Measurements from ENCODE around the gene UNC45B.

UNC45B gene

DNA sequence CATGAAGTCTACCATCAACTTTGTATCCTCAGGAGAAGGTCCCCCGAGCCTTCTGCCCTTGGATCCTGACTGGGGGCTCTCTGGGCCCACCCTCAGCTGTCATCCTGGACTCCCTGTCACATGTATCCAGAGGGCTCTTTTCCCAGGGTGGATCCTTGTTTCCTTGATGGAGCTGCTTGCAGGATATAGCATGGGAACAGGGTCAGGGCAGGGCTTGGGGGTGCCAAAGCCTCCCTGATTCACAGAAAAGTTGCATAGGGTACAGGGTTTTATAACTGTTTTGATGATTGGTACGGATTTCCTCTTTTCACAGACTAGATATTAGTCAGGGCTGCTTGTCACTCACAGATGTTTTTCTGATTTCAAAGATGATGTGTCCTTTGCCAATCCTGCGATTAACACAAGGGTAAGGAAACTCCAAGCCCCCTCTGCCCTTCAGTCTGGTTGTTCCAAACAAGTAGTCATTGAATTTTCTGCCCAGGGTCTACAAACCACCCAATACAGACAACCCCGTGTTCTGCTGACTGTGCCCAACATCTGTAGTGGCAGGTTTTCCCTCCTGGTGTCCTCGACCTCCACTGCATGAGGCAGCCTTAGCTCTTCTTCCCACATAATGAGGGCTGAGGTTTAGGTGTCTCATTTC is 67.1 kb downstream of the UNC45B start:
- Histone ChIP-seq H4K20me1 (ENCODE audit: insufficient read depth, low read length) (no peaks in the 10 kb centered on the region), H3K4me3 (ENCODE audit: low read length) (peak overlapping the region; percentile 45), H3K4me2 (ENCODE audit: low read length) (peak overlapping the region; percentile 63), H3K9ac (ENCODE audit: low read length) (peak overlapping the region; percentile 49; the same call in 1 of the 2 replicates), H3K4me1 (ENCODE audit: low read length) (peaks cover 47% of the 10 kb centered on the region), H3K36me3 (replicated peaks; ENCODE audit: low read depth, low read length) (no peaks in the 10 kb centered on the region), H3K27me3 (ENCODE audit: low read depth, low read length) (no peaks in the 10 kb centered on the region), H3K27ac (ENCODE audit: low read length) (peak overlapping the region; percentile 86), H3K9me3 (ENCODE audit: insufficient read depth, low read length) (no peaks in the 10 kb centered on the region), H2AFZ (ENCODE audit: low read depth, low read length) (peak overlapping the region; percentile 23; the same call in 1 of the 2 replicates), H3K79me2 (ENCODE audit: low read length) (no peaks in the 10 kb centered on the region)
- TF ChIP-seq, protein P1, sequence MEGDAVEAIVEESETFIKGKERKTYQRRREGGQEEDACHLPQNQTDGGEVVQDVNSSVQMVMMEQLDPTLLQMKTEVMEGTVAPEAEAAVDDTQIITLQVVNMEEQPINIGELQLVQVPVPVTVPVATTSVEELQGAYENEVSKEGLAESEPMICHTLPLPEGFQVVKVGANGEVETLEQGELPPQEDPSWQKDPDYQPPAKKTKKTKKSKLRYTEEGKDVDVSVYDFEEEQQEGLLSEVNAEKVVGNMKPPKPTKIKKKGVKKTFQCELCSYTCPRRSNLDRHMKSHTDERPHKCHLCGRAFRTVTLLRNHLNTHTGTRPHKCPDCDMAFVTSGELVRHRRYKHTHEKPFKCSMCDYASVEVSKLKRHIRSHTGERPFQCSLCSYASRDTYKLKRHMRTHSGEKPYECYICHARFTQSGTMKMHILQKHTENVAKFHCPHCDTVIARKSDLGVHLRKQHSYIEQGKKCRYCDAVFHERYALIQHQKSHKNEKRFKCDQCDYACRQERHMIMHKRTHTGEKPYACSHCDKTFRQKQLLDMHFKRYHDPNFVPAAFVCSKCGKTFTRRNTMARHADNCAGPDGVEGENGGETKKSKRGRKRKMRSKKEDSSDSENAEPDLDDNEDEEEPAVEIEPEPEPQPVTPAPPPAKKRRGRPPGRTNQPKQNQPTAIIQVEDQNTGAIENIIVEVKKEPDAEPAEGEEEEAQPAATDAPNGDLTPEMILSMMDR (IDR thresholded peaks at IDR 0.05; ENCODE audit: low read depth, low read length): no peak
- TF ChIP-seq EZH2phosphoT487 (IDR thresholded peaks at IDR 0.05; ENCODE audit: low read depth): no peak

DNA sequence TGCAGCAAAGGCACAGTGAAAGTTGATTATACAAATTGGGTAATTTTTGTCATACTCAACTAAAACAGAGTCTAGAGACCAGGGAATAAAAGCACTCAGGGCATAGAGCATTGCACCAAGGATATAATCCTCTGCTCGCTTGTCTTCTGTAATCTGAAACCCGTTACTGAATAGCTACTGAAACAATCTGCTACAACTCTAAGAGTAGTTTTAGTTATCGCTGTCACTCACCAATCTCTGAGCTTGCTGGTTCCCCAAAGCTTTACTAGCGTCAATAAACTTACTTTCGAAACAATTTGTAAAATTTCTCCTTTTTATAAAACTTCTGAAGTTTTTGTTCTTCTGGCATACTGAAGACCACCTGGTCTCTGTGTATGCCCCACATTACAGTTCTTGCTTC is 69.5 kb downstream of the UNC45B start:
- no peaks in the 10 kb centered on the region for H3K79me2 ChIP-seq (ENCODE audit: low read length)
- TF ChIP-seq, protein P1 (IDR thresholded peaks at IDR 0.05; ENCODE audit: low read depth, low read length): no peak
- TF ChIP-seq EZH2phosphoT487 (IDR thresholded peaks at IDR 0.05; ENCODE audit: low read depth): no peak
- no peaks in the 10 kb centered on the region for H3K9me3 ChIP-seq (ENCODE audit: insufficient read depth, low read length)
- peak overlapping the region; percentile 10; the same call in 1 of the 2 replicates for H3K27ac ChIP-seq (ENCODE audit: low read length)
- peaks cover 47% of the 10 kb centered on the region for H3K4me1 ChIP-seq (ENCODE audit: low read length)
- H3K36me3 ChIP-seq (replicated peaks; ENCODE audit: low read depth, low read length): no peaks in the 10 kb centered on the region
- H3K4me2 ChIP-seq (ENCODE audit: low read length): peak overlapping the region; percentile 63
- no peaks in the 10 kb centered on the region for H4K20me1 ChIP-seq (ENCODE audit: insufficient read depth, low read length)
- H2AFZ ChIP-seq (ENCODE audit: low read depth, low read length): 0 out of 2 replicates have a peak overlapping the region, but pooled peaks have one; percentile 29
- H3K9ac ChIP-seq (ENCODE audit: low read length): peak overlapping the region; percentile 17
- no peaks in the 10 kb centered on the region for H3K27me3 ChIP-seq (ENCODE audit: low read depth, low read length)
- peak overlapping the region; percentile 4; the same call in 1 of the 2 replicates for H3K4me3 ChIP-seq (ENCODE audit: low read length)

GRCh38 chr17:35218915-35219314 is 71.3 kb downstream of the UNC45B start:
- no peaks in the 10 kb centered on the region for H3K79me2 ChIP-seq (ENCODE audit: low read length)
- peaks cover 8% of the 10 kb centered on the region for H3K9me3 ChIP-seq (ENCODE audit: insufficient read depth, low read length)
- H3K9ac ChIP-seq (ENCODE audit: low read length): no peak overlapping the region
- no peaks in the 10 kb centered on the region for H3K27me3 ChIP-seq (ENCODE audit: low read depth, low read length)
- TF ChIP-seq EZH2phosphoT487 (IDR thresholded peaks at IDR 0.05; ENCODE audit: low read depth): no peak
- TF ChIP-seq, protein P1 (IDR thresholded peaks at IDR 0.05; ENCODE audit: low read depth, low read length): no peak
- H3K4me1 ChIP-seq (ENCODE audit: low read length): peaks cover 44% of the 10 kb centered on the region
- peaks cover 2% of the 10 kb centered on the region for H3K36me3 ChIP-seq (replicated peaks; ENCODE audit: low read depth, low read length)
- H3K4me3 ChIP-seq (ENCODE audit: low read length): no peak overlapping the region
- no peaks in the 10 kb centered on the region for H4K20me1 ChIP-seq (ENCODE audit: insufficient read depth, low read length)
- H3K4me2 ChIP-seq (ENCODE audit: low read length): 0 out of 2 replicates have a peak overlapping the region, but pooled peaks have one; percentile 6
- H3K27ac ChIP-seq (ENCODE audit: low read length): no peak overlapping the region
- H2AFZ ChIP-seq (ENCODE audit: low read depth, low read length): peak overlapping the region; percentile 23; the same call in 1 of the 2 replicates

DNA sequence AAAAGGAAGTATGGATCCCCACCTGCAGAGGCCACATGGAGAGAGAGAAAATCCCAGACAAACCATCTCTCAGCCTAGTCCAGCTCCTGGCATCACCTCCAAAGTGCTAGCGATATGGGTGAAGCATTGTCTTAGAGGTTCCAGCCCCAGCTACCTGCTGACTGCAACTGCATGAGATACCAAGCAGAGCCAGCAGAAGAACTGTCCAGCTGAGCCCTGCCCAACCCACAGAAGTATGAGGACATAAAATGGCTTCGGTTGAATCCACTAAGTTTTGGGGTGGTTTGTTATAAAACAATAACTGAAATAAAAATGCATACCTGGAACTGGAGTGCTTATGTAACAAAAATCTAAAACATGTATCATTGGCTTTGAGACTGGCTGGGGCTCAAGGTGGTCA is 74.8 kb downstream of the UNC45B start:
- Histone ChIP-seq H3K36me3 (replicated peaks; ENCODE audit: low read depth, low read length) (peaks cover 2% of the 10 kb centered on the region), H3K79me2 (ENCODE audit: low read length) (no peaks in the 10 kb centered on the region), H3K27ac (ENCODE audit: low read length) (no peak overlapping the region), H3K4me1 (ENCODE audit: low read length) (peaks cover 10% of the 10 kb centered on the region), H3K4me2 (ENCODE audit: low read length) (no peak overlapping the region), H3K27me3 (ENCODE audit: low read depth, low read length) (no peaks in the 10 kb centered on the region), H4K20me1 (ENCODE audit: insufficient read depth, low read length) (no peaks in the 10 kb centered on the region), H3K9me3 (ENCODE audit: insufficient read depth, low read length) (peaks cover 8% of the 10 kb centered on the region), H3K4me3 (ENCODE audit: low read length) (no peak overlapping the region), H2AFZ (ENCODE audit: low read depth, low read length) (no peak overlapping the region), H3K9ac (ENCODE audit: low read length) (no peak overlapping the region)
- TF ChIP-seq, protein P1 (IDR thresholded peaks at IDR 0.05; ENCODE audit: low read depth, low read length): no peak
- no peak for TF ChIP-seq EZH2phosphoT487 (IDR thresholded peaks at IDR 0.05; ENCODE audit: low read depth)
